Ectodermal cell (in vitro differentiated cells): ENCODE results near the gene MAPKAP1.

Experiments
- H3K27ac ChIP-seq: 2 replicates; pipeline ENCODE4 v1.7.0; 2013; ENCODE audit warnings: mild to moderate bottlenecking, low read depth, low read length; ENCODE audit not compliant: insufficient read depth, poor library complexity, severe bottlenecking
- H3K27me3 ChIP-seq: 2 replicates; pipeline ENCODE4 v1.7.0; 2013; ENCODE audit warnings: mild to moderate bottlenecking, low read length; ENCODE audit not compliant: insufficient read depth, control insufficient read depth, poor library complexity, severe bottlenecking
- H3K36me3 ChIP-seq: one replicate; pipeline ENCODE4 v1.7.0; 2013; ENCODE audit warnings: low read length; ENCODE audit not compliant: control insufficient read depth, insufficient read depth
- H3K4me1 ChIP-seq: one replicate; pipeline ENCODE4 v1.7.0; 2013; ENCODE audit warnings: low read length; ENCODE audit not compliant: control insufficient read depth, insufficient read depth
- H3K4me3 ChIP-seq: 2 replicates; pipeline ENCODE4 v1.7.0; 2013; ENCODE audit warnings: low read depth, low read length, control low read depth; ENCODE audit not compliant: insufficient read depth
- H3K9me3 ChIP-seq: 2 replicates; pipeline ENCODE4 v1.7.0; 2013; ENCODE audit warnings: mild to moderate bottlenecking, low read length, moderate library complexity; ENCODE audit not compliant: control insufficient read depth
- WGBS, 2 experiments: methylation state at CpG; one replicate each; pipeline ENCODE4 v1.1.7; 2013; ENCODE audit warnings: missing lambda C conversion rate in 2 of 2; 5-methylcytosine and 5-hydroxymethylcytosine counted together

Gene MAPKAP1

GRCh38 chr9:125747765-125748445 is 40.9 kb upstream of the MAPKAP1 start:
- Histone ChIP-seq H3K4me1 (peaks cover 12% of the 10 kb centered on the region), H3K27me3 (no peaks in the 10 kb centered on the region), H3K27ac (no peak overlapping the region), H3K4me3 (peak overlapping the region; percentile 91), H3K9me3 (no peaks in the 10 kb centered on the region), H3K36me3 (no peaks in the 10 kb centered on the region)
- 0% methylated on average over 88 of the region's 88 CpGs for WGBS, 2 experiments

- WGBS, 2 experiments, result 0% methylated on average over 107 of the region's 107 CpGs
- peaks cover 11% of the 10 kb centered on the region for H3K4me1 ChIP-seq
- peak within 1 kb of the TSS; percentile 91 for H3K4me3 ChIP-seq
- H3K27ac ChIP-seq, result peak within 1 kb of the TSS; percentile 66
- no peaks in the 10 kb centered on the region for H3K27me3 ChIP-seq
- H3K9me3 ChIP-seq, result no peaks in the 10 kb centered on the region
- H3K36me3 ChIP-seq, result no peaks in the 10 kb centered on the region
Observed at GRCh38 chr9:125747053-125747764, 40.2 kb upstream of the MAPKAP1 start, which contains the start of gene PBX3. Gene PBX3, plus strand, starts transcription at chr9:125747373.

DNA sequence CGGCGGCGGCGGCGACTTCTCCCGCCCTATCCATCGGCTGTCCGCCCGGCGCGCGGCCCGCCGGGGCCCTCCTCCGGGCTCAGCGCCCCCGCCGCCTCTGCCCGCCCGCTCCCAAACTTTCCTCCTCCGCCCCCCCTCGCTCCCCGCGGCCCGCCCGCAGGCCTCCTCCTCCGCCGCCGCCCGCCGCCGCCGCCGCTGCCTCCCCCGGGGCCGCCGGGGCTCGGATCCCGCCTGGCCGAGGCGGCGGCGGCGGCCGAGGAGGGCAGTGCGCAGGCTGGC is 39.7 kb upstream of the MAPKAP1 start:
- Histone ChIP-seq H3K27me3 (no peaks in the 10 kb centered on the region), H3K9me3 (no peaks in the 10 kb centered on the region), H3K4me3 (peak overlapping the region; percentile 34), H3K36me3 (no peaks in the 10 kb centered on the region), H3K4me1 (peaks cover 6% of the 10 kb centered on the region), H3K27ac (peak overlapping the region; percentile 48)
- 0% methylated on average over 46 of the region's 46 CpGs for WGBS, 2 experiments

GRCh38 chr9:125746017-125746773 is 39.2 kb upstream of the MAPKAP1 start:
- H3K9me3 ChIP-seq, result no peaks in the 10 kb centered on the region
- no peaks in the 10 kb centered on the region for H3K36me3 ChIP-seq
- peak overlapping the region; percentile 34 for H3K4me3 ChIP-seq
- peak overlapping the region; percentile 66 for H3K27ac ChIP-seq
- no peaks in the 10 kb centered on the region for H3K27me3 ChIP-seq
- 0% methylated on average over 79 of the region's 79 CpGs for WGBS, 2 experiments
- peaks cover 1% of the 10 kb centered on the region for H3K4me1 ChIP-seq

DNA sequence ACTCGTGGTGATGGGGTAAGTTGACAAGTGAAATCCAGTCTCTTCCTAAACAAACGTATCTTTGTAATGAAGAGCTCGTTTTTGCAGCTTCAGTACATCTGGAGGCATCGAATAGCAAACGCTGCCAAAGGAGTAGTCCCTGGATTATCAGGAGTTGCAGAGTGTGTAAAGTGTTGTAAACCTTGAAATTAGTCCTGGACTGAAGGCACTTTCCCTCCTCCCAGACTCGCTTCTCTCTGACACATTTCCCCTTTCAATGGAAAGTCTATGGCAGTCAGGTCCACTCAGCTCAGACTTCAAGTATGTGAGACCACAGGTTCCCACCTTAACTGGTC is 38.6 kb upstream of the MAPKAP1 start:
- H3K4me3 ChIP-seq, result peak overlapping the region; percentile 34
- H3K27ac ChIP-seq, result no peak overlapping the region
- H3K27me3 ChIP-seq, result no peaks in the 10 kb centered on the region
- H3K4me1 ChIP-seq, result no peaks in the 10 kb centered on the region
- 59% methylated on average over 6 of the region's 6 CpGs for WGBS, 2 experiments
- no peaks in the 10 kb centered on the region for H3K9me3 ChIP-seq
- no peaks in the 10 kb centered on the region for H3K36me3 ChIP-seq

DNA sequence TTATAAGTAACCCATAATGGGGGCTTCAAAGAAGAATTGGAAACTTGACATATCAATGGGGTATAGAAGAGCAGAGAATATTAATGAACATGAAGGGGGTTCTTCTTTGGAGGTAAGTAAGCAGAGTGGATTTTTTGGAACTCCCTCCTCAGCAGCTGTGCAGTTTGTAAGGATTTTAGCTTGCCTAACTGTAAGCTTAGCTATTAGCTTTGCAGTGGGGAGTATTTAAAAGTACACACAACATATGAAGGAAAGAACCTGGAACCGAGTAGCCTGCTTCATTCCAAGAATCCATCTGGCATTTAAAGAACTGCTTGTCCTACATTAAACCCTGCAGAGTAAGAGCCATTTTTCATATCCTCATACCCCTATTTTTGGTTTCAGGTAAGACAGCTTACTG is 38.0 kb upstream of the MAPKAP1 start:
- no peaks in the 10 kb centered on the region for H3K36me3 ChIP-seq
- H3K9me3 ChIP-seq, result no peaks in the 10 kb centered on the region
- H3K4me1 ChIP-seq, result no peaks in the 10 kb centered on the region
- no peak overlapping the region for H3K4me3 ChIP-seq
- WGBS, 2 experiments, result 93 to 94% methylated on average over 1 of the region's 1 CpG
- no peaks in the 10 kb centered on the region for H3K27me3 ChIP-seq
- no peak overlapping the region for H3K27ac ChIP-seq

DNA sequence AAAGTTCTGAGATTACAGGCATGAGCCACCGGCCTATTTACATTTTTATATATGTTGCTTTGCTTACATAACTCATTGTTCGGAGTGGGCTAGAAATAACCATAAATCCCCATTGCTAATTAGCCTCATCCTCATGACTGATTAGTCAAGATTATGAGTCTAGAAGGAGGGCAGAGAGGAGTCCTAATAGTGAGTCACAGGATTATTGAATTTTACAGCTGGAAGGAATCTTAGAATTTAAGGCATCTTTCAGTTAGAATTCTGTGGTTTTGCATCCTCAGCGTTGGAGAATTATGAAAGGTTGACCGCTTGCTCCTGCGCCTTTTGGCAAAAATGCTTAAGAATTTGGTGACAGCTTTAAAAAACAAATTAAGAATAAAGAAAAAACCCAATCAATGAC is 37.6 kb upstream of the MAPKAP1 start:
- 96 to 99% methylated on average over 5 of the region's 5 CpGs for WGBS, 2 experiments

DNA sequence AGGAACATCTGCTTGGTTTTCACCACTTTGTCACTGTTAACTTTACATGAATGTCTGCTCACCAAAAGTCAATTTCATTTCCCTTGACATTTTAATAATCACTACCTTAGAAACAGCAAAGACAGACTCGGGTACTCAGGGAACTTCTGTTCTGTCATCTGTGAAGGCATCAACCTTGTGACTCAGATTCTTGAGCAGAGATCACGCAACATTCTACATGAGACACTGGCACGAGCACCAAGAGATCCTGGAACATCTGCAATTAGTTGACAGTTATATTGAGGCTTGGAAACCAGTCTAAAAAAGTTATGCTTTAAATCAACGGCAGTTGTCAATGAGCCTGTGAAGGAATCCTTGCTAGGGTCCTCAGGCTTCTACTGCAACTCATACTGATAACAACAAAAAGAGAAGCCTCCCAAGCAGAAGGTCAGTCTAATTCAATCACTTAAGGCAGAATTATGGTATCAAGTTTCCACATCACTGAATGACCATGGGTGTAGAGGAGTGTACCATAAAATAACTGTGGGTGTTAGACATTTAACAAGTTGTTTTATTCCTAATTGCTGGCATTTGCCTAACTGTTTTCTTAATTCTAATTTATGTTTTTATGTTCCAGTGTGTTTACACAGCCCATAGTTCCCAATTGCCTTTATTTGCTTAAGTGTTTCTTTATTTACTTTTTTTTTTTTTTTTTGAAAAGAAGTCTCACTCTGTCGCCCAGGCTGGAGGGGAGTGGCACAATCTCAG is 36.8 kb upstream of the MAPKAP1 start:
- 91 to 95% methylated on average over 5 of the region's 5 CpGs for WGBS, 2 experiments
- no peaks in the 10 kb centered on the region for H3K9me3 ChIP-seq
- no peak overlapping the region for H3K4me3 ChIP-seq
- H3K27ac ChIP-seq, result no peak overlapping the region
- H3K36me3 ChIP-seq, result no peaks in the 10 kb centered on the region
- no peaks in the 10 kb centered on the region for H3K27me3 ChIP-seq
- H3K4me1 ChIP-seq, result no peaks in the 10 kb centered on the region

More for the DNA sequence above, 37.6 kb upstream of the MAPKAP1 start:
- no peaks in the 10 kb centered on the region for H3K36me3 ChIP-seq
- no peaks in the 10 kb centered on the region for H3K4me1 ChIP-seq
- no peaks in the 10 kb centered on the region for H3K9me3 ChIP-seq
- H3K27ac ChIP-seq, result no peak overlapping the region
- no peak overlapping the region for H3K4me3 ChIP-seq
- no peaks in the 10 kb centered on the region for H3K27me3 ChIP-seq

DNA sequence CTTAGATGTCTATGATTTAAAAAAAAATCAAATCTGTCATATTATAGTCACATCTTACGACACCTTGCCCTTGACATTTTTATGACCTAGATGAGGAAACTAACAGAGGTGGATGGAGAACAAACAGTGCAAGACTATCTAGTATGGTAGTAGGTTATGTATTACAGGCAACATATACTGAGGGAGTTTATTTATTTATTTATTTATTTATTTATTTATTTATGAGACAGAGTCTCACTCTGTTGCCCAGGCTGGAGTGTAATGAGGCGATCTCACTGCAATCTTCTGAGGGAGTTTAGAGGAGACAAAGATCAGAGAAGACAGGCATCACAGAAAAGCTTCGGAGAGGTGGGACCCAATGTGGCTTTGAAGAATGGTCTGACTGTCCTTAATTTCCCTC is 35.6 kb upstream of the MAPKAP1 start:
- Histone ChIP-seq H3K4me1 (no peaks in the 10 kb centered on the region), H3K36me3 (no peaks in the 10 kb centered on the region), H3K4me3 (no peak overlapping the region), H3K9me3 (no peaks in the 10 kb centered on the region), H3K27ac (no peak overlapping the region), H3K27me3 (no peaks in the 10 kb centered on the region)
- WGBS, 2 experiments, result 89 to 92% methylated on average over 3 of the region's 3 CpGs

GRCh38 chr9:125739436-125739835 is 32.4 kb upstream of the MAPKAP1 start:
- Histone ChIP-seq H3K4me1 (no peaks in the 10 kb centered on the region), H3K27me3 (no peaks in the 10 kb centered on the region), H3K9me3 (no peaks in the 10 kb centered on the region), H3K27ac (no peak overlapping the region), H3K4me3 (no peak overlapping the region), H3K36me3 (no peaks in the 10 kb centered on the region)
- 91 to 97% methylated on average over 3 of the region's 3 CpGs for WGBS, 2 experiments
